Stromal cell of bone marrow (primary cell): Measurements from ENCODE around the gene REX1BD.
A peak's percentile ranks its signal among the peaks of the same experiment; 100 is the strongest.
"Not testable (repeated sequence)": the region's sequence is repeated elsewhere in the genome, so short reads cannot be mapped to it uniquely, and the experiment has no call there.

Source experiments
- DNase-seq: peaks from one replicate; pipeline ENCODE4 v3.0.0-alpha.2; 2012; ENCODE audit warnings: low read depth

Gene REX1BD

DNA sequence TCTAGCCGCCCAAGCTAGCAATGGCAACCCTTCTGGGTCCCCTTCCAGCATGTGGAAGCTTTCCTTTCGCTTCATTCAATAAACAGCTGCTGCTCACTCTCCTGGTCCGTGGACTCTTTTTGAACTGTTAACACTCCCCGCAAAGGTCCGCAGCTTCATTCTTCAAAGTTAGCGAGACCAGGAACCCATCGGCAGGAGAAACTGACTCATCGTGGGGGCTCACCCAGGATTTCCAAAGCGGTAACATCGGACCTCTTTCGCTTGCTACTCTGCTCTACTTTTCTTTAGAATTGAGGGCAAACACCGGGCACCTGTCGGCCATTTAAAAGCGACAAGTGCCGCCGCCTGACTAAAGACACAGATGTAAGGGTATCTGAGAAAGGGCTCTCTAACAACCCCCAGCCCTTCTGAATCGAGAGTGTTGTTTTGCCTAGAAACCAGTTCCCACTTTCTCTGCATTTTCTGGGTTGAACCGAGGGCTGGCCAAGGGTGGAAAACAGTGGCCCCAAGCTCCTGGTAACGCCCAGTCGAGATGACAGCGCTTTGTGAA is 11.2 kb upstream of the REX1BD start:
- no peak for DNase-seq

DNA sequence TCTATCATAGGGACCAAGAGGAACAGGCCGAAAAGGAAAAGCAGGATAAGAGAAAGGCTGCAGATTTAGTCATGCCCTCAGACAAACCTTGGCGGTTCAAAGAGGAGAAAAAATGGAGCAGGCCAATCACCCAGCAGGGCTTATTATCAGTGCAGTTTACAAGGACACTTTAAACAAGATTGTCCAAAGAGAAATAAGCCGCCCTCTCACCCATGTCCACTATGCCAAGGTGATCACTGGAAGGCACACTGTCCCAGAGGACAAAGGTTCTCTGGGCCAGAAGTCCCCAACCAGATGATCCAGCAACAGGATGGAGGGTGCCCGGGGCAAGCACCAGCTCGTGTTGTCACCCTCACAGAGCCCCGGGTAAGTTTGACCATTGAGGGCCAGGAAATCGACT is 8.3 kb upstream of the REX1BD start:
- no peak for DNase-seq

DNA sequence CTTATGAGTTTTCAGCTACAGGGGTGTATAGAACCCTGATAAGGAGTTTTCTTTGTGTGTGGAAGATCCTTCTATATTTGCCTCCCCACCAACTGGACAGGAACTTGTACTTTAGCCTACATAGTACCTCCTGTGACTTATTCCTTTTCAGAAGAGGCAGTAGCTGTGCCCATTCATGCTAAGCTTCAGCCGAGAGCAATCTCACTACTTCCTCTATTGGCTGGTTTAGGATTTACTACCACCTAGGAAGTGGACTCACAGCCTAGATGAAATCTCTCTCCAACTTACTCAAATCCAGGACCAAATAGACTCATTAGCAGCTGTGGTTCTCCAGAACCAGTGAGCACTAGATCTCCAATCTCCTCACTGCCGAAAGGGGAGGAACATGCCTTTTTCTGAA is 2.3 kb upstream of the REX1BD start:
- DNase-seq, result no peak

DNA sequence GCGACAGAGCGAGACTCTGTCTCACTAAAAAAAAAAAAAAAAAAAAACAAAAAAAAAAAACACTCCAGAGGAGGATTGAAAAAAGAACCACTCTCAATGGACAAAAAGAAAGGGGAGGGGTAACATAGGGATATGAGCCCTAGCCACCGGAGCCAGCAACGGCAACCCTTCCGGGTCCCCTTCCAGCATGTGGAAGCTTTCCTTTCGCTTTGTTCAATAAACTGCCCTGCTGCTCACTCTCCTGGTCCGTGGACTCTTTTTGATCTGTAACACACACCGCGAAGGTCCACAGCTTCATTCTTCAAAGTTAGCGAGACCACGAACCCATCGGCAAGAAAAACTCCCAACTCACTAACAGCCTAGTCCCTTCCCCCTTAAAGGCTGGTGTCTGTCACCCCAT is 1.0 kb upstream of the REX1BD start:
- no peak for DNase-seq

DNA sequence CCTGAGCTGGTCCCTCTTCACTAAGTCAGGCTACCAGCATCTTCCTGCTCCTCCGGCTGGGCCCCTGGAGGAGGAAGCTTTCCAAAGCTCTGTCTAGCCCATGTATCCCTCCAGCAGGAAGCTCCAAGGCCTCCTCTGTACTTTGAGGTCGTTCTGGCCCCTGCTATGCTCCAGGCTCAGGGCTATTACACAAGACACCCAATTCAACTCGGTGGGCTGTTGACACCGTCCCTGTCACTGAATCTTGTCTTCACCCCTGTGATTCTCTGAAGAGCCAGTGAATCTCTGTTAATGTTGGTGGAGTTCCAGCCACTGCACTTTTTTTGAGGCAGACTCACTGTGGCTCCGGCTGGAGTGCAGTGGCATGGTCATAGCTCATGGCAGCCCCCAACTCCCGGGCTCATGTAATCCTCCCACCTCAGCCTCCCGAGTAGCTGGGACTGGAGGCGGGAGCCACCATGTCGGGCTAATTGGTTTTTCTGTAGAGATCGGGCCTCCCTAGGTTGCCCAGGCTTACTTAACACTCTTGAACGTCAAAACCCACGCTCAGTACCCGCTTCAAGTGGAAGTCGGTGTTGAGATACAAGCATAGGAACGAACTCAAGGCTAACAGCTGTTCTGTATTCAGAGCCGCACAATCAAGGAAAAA is 512 bp upstream of the REX1BD start:
- DNase-seq, result no peak

DNA sequence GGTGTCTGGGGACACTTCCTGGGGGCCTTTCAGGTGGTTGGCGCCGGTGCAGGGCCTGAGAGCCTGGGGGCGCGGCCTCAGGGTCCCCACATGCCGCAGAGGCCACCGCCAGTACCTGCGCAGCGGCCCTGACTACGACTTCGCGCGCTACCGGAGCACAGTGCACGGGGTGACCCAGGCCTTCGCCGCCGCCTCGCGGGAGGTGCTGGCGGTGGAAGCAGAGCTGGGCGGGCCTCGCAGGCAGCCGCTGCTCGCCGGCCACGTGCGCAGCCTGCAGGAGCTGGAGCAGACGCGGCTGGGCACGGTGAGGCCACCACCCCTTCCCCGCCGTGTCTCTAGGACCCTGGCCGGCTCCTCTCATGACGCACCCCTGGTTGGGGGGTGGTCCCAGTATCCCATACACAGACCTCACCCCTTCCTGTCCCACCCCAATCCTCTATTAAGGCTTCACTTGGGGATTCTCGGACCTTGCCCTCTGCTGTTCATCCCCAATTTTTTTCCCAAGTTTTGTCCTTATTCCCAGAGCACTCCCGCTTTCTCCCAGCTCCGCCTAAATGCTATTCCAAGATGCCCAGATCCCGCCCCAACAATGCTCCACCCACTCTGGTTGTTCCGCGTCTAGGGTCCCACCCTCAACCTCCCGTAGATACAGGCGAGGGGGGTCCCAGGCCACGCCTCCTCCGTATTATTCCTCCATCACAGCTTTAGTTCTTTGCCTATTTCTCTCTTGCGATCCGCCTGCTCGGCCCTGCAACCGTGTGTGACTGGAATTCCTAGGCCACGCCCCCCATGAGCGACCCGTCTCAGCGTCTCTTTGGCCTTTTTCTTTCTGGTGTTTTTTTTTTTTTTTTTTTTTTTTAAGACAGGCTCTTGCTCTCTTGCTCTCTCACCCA is 1.0 kb downstream of the REX1BD start:
- DNase-seq, result no peak

DNA sequence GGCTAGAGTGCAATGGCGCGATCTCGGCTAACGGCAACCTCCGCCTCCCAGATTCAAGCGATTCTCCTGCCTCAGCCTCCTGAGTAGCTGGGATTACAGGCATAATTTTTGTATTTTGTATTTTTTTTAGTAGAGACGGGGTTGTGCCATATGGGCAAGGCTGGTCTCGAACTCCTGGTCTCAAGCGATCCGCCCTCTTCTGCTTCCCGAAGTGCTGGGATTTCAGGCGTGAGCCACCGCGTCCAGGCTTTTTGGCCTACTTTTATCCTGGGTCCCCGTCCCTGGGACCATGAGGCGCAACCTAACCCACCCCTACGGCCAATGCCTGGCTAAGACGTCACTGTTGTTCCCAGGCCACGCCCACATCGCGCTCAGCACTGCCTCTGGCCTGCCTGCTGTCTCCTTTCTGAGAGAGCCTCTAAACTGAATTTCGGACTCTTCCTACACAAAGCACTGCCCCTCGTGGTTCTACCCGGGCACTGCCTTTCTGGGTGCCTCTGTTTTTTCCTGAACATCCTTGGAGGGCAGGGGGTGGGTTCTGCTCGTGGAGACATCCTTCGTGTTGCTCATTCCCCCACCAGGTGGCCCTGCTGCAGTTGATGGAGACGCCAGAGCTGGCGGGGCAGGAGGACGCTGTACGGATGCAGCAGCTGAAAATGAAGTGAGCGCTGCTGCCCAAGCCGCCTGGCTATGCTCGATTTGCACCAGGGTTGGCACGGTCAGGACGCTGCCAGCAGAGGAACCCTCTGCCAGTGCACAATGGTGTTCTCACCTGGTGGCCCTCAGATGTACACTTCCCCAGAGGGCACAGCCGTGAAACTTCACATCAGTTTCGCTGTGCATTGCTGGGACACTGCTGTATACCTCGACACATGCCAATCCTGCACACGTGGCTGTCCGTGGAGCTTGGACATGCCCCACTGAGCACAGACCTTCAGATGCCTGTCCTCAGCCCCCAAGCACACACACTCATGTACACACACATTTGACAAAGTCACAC is 2.0 kb downstream of the REX1BD start:
- peak; percentile 31 for DNase-seq

DNA sequence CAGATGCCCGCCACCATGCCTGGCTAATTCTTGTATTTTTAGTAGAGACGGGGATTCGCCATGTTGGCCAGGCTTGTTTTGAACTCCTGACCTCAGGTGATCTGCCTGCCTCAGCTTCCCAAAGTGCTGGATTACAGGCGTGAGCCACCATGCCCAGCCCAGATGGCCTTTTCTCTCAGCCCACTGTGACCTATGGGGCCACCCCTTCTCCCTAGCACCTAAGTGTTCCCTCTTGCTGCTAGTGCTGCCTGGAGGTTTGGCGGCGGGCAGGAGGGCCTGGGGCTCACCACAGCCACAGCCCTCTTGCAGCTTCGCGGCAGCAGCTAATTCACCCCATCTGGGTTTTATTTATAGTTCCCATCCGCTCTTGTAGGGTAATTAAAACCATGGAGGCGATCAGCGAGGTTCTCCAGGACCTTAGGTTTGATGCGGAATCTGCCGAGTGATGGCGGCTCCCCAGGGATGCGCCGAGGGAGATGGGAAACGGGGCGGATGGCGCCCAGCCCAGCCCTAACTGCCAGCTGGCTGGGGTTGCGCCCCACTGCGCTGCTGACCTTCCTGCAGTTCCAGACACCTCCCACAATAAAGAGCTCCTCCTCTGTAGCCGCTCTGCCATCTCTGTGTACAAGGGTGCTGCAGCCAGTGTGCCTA is 3.3 kb downstream of the REX1BD start:
- DNase-seq, result no peak

DNA sequence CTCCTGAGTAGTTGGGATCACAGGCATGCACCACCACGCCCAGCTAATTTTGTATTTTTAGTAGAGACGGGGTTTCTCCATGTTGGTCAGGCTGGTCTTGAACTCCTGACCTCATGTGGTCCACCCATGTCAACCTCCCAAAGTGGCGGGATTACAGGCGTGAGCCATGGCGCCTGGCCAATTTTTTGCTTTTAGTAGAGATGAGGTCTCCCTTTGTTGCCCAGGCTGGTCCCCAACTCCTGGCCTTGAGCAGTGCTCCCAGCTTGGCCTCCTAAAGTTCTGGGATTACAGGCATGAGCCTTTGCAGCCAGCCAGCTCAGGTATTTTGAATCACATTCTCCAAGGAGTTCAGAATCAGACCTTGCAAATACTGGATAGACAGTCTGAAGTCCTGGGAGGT is 4.1 kb downstream of the REX1BD start:
- DNase-seq, result not testable (repeated sequence)

DNA sequence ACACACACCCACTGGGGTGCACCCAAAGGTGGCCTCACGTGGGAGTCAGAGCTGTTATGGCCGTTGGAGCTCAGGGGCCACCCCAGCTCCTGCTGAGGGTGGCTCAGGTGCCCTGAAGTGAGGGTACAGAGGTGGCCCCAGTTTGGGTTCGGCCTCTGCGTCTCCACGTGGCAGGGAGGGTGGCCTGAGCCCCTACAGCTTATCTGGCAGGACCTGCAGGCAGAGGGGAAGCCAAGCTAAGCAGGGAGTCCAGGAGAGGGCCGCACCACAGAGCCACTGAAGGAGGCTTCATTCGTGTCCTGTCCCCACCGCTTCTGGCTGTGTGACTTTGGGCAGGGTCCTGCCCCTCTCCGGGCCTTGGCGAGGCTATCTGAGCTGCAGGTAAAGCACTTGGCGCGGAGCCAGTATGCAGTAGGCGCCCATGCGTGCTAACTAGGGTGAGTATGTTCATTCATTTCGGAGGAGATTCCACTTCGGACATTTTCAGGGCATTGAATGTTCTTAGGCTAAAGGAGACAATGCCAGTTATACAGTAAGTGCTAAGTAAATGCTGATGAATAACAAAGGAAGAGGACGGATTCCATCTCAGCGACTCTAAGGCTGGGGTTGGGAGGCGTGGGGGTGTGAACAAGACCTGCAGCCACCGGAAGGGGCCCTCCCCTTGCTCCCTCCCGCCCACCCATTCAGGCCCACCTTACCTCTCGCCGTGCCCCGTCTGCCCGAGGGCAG is 4.9 kb downstream of the REX1BD start:
- no peak for DNase-seq

DNA sequence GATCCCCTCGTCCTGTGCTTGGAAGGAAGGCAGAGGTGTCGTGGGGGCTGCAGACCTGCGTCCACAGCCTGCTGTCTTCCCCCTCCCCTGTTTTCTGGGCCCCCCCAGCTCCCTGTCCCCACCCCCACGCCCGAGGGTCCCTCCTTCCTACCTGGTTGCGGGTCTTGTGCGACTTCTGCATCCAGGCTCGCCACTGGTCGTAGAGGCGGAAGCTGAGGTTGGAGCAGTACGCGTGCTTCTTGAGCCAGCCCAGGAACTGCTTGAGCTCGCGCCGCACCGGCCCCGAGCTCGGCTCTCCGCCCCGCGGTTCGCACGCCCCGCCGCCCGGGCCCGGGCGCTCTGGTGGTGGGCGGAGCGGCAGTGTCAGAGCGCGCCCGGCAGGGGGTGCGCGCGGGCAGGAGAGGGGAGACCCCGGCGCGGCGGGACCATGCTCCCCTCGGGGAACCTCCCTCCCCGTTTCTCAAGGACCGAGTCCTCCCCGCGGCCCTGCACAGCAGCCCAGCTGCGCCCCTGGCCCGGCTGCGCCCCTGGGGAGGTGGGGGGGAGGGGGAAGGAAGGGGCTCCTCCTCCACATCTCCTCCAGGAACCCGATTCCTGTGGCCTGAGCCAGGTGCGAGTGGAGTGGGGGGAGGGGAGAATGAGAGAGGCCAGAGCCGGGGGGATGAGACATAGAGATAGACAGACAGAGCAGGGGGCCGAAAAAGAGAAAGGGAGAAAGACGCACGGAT is 5.7 kb downstream of the REX1BD start:
- peak; percentile 44 for DNase-seq

DNA sequence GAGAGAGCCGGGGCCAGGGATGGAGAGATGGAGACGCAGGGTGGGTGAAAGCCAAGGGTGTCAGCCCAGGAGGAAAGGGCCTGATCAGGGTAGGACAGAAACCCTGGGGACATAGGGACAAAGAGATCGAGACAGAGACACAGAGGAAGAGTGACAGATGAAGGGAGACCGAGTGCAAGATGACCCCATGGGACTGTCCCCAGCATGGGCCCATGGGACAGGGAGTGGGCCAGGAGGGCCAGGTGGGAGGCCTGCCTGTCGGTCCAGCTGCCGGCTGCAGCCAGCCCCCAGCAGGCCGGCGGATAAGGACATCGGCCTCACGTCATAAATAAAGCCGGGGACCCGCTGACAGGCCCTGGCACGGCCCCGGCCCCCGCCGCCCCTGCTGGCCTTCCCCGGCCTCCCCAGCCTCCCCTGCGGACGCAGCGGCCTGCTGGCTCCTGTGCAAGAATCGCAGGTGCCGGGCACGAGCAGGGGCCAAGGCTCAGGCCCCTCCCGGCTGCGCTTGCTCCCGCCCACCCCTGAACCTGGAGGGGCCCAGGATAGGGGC is 6.3 kb downstream of the REX1BD start:
- DNase-seq, result no peak

DNA sequence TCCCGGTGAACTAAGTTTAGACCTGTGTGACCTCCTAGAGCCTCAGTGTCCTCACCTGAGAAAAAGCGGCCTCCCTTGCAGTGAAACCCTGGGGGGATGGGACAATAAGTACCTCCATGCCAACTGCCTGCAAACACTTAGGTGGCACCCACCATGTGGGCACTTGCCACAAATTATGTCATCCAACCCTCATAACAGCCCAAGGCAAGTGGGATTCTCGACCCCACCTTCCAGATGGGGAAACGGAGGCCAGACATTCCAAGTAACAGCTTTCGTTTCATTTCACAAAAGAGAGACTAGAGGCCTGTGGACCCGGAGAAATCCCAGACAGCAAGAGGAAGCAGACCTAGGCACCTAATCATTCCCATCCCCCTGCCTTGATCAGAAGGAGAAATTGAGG is 6.9 kb downstream of the REX1BD start:
- DNase-seq, result no peak

DNA sequence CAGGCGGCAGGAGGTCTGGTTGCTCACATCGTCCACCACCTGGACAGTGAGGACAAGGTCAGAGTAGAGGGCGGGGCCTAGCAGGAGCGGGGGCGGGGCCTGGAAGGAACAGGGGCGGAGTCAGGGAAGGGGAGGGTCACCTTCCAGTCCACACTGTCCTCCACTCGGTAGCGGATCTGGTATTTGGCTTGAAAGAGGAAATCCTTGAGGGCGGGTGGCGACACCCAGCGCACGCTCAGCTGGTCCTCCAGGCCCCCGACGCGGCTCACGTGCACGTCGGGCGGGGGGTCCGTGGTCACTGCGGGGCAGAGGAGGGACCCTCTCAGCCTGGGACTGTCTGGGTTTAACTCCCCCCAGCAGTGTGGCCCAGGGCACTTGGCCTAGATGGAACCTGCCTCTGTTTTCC is 8.2 kb downstream of the REX1BD start:
- DNase-seq, result no peak

DNA sequence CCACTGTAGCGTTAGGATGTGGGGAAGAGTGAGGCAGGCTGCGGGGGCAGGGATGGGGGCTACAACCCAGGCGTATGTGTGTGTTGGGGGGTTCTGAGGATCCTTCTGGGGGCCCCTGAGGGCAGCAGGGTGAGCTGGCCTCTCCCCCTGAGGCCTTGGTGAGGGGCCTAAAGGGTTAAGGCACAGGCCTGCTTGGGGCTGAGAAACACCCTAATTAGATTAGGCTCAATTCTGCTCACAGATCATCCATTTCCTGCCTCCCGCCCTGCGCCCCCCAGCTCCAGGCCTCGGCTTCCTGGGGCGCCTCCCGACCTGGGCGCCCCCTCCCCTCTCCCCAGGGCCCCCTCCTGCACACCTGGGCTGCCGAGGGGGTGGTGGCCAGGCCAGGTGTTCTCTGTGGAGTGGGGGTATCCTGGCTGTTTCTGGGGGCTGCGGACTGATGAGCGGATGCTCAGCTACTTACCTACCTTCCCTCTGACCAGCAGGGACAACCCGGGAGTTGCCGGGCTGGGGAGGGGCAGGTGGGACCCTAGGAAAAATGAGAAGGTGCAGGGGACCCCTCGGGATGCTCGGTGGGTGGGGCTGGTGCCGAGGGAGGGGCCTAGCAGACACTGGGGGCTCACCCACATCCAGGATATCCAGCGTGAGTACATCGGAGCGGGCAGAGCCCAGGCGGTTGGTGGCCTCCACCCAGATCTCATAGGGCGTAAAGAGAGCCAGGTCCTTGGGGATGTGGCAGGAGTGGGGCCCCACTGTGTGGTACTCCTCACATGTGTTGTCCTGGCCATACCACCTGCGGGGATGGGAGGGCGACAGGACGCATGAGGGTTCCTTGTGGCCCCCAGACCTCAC is 9.4 kb downstream of the REX1BD start:
- no peak for DNase-seq

DNA sequence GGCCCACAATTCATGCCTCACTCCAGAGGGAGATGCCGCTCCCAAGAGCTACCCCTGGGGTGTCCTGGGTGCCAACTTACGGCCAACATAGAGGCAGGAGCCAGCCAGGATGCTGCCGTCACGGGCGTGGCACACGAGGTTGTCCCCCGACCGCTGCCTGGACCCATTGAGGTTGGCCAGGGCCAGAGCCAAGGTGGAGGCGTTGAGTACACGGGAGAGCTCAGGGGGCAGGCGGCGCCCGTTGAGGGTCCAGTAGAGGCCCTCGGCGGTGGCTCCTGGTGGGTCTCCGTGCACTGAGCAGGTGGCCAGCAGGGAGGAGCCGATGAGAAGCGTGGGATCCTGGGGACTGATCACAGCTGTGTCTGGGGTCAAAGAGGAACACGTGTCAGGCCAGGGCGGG is 10.9 kb downstream of the REX1BD start:
- DNase-seq, result no peak

DNA sequence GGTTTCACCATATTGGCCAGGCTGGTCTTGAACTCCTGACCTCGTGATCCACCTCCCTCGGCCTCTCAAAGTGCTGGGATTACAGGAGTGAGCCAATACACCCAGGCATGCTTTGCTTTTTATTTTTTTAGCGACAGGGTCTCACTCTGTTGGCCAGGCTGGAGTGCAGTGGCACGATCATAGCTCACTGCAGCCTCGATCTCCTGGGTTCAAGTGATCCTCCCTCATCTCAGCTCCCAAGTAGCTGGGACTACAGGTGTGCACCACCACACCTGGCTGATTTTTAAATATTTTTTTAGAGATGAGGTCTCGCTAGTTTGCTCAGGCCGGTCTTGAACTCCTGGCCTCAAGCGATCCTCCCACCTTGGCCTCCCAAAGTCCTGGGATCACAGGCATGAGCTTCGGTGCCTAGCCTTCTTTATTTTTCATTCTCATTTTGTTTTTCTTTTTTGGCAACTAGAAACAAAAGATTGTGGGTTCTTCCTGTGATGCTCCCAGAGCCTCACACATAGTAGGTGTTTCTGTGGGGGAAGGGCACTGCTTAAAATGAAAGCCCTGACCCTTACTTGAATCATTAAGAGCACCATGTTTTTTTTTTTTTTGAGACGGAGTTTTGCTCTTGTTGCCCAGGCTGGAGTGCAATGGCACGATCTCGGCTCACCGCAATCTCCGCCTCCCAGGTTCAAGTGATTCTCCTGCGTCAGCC is 12.2 kb downstream of the REX1BD start:
- not testable (repeated sequence) for DNase-seq

DNA sequence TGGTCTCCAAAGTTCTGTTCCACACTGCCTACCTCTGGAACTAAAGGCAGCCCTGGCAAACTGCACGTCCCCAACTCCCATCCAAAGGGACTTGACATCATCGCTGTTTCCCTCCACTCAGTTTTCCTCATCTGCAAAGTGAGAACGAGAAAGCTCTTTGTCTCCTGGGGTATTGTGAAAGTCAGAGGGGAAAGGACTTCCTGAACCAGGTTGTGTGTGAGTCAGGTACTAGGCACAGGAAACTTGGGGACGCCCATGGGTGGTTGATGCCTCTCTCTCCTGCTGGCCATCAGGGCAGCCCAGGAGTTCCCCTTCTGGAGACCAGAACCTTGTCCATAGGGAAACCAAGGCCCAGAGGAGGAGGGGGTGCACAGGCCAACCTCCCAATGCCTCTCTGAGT is 13.3 kb downstream of the REX1BD start:
- DNase-seq, result no peak
